ENCODE measurements around the gene SURF1.
A peak's percentile ranks its signal among the peaks of the same experiment; 100 is the strongest.
"Not testable (repeated sequence)": the region's sequence is repeated elsewhere in the genome, so short reads cannot be mapped to it uniquely, and the experiment has no call there.

The SURF1 gene

DNA sequence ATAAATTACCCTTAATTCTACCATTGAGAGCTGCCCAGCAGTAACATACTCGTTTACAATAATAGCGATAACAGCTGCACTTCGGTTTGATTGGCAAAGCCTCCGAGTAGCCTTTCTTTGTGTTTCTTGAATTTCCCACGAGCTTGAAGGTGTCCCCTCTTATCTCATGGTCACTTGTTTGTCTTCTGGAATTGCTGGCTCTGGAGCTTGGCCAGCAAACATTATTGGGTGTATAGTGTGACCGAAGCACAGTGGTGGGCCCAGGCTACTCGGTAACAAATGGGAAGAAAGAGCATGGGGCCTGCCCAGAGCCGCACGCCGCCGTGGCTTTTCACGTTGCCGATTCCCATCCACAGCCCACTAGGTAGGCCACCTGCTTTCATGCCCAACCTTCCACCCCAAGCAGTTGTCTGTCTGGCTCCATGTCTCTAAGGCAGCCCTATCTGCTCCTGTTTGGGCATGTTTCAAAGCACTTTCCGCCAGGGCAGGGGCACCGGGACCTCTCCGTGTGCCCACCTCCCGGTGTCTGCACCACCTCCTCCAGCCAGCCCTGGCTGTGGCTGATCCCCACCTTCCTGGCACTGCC, 28.5 kb upstream of the SURF1 start:
- no peak for DNase-seq (ENCODE audit: low read depth, low spot score)

DNA sequence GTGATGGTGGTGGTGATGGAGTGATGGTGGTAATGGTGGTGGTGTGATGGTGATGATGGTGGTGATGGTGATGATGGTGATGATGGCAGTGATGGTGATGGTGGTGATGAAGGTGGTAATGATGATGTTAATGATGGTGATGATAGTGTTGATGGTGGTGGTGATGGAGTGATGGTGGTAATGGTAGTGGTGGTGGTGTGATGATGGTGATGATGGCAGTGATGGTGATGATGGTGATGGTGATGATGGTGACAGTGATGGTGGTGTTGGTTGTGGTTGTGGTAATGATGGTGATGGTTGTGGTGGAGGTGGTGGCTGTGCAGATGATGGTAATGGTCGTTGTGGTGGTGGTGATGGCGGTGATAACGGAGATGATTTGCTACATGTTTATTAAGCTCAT, 27.2 kb upstream of the SURF1 start:
- DNase-seq (ENCODE audit: low read depth, low spot score), result no peak

DNA sequence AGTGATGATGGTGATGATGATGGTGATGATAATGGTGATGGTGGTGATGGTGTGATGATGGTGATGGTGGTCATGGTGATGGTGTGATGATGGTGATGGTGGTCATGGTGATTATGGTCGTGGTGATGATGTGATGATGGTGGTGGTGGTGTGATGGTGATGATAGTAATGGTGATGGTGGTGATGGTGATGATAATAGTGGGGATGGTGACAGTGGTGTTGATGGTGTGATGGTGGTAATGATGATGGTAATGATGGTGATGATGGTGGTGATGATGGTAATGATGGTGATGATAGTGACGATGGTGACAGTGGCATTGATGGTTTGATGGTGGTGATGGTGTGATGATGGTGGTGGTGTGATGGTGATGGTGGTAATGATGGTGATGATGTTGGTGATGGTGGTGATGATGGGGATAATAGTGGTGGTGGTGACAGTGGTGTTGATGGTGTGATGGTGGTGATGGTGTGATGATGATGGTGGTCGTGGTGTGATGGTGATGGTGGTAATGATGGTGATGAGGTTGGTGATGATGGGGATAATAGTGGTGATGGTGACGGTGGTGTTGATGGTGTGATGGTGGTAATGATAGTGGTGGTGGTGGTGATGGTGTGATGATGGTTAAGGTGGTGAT, 26.3 kb upstream of the SURF1 start:
- no peak for DNase-seq (ENCODE audit: low read depth, low spot score)

DNA sequence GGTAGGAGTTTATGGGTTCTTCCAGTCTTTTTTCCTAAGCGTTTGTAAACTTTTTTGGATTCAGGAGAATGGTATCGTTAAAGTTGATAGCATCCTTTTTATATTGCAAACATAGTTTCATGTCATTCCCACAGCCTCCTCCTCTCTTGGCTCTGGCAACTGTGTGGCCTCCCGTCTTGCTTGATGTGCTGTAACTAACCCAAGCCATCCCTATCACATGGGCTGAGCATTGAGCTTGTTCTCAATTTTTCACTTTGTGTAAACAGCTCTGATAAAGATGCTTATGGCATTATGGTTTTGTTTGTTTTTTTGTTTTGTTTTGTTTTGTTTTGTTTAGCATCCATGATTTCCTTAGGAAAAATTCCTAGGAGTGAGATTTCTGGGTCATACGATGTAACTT, 24.4 kb upstream of the SURF1 start:
- no peak for DNase-seq (ENCODE audit: low read depth, low spot score)

DNA sequence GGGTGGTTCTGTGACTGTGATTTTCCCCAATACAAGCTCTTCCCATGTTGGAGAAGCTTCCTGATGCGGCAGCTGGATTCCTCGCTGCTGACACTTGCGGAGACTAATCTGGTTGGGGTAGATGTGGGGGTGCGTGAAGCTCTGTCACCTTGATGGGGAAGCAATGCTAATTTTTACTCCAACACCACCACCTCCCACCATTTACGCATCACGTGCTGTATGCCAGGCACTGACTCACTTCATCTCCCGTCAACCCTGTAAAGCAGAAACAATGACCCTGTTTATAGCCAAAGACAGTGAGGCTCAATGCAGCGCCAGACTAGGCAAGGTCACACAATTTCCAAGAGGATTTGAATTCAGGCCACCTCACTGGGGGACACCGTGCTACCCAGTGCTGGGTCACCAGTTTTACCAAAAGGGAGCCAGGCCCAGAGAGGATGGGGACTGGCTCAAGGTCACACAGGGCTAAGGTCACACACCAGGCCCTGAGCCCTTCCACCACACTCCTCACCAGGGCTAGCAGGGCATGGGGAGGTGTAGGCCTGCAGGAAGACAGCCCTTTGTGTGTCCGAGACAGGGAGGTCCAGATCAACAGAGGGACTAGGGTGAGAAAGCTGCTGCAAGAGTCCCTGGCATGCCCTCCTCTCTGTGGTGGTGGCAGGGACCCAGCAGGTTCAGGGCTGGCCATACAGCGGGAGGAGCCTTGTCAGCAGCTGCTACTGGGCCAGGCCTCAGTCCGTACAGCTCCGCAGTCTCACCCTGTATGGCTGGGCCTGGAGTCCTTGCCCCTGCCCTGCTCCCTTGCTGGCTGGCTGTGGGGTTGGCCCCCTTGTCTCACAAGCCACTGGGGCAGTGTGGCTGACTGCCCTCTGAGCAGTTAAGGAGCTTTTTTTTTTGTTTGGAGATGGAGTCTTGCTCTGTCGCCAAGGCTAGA, 23.1 kb upstream of the SURF1 start:
- no peak for DNase-seq (ENCODE audit: low read depth, low spot score)

DNA sequence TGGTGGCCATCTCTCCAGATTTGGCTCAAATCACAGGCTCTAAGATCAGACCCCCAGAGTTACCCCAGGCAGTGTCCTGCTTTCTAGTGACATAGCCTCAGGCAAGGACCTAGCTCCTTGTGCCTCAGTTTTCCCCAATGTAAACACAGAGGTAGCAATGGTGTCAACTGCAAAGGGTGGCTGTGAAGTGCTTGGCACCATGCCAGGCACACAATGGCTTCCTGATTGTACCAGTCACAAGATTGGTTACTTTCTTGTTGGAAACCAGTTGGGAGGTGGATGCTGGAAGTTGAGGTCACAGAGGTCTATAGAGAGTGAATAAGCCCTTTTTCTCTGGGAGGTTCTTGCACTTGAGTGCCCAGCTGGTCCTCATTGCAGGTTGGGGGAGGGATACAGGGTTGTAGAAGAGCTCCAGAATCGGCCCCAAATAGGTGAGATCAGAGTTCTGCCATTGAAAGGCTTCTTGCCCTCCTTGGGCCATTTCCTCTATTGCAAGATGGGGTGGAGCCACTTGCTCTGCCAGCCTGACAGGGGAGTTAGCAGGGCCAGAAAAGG, 22.2 kb upstream of the SURF1 start:
- DNase-seq (ENCODE audit: low read depth, low spot score), result no peak

DNA sequence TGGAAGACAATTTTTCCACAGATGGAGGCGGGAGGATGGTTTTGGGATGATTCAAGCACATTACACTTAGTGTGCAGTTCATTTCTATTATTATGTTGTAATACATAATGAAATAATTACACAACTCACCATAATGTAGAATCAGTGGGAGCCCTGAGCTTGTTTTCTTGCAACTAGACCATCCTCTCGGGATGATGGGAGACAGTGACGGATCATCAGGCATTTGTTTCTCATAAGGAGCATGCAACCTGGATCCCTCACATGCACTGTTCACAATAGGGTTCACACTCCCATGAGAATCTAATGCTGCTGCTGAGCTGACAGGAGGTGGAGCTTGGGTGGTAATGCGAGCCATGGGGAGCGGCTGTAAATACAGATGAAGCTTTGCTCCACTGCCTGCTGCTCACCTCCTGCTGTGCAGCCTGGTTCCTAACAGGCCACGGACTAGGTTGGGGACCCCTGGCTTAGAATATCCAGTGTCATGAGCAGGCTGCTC, 21.5 kb upstream of the SURF1 start:
- peak; percentile 39 for DNase-seq (ENCODE audit: low read depth, low spot score)

DNA sequence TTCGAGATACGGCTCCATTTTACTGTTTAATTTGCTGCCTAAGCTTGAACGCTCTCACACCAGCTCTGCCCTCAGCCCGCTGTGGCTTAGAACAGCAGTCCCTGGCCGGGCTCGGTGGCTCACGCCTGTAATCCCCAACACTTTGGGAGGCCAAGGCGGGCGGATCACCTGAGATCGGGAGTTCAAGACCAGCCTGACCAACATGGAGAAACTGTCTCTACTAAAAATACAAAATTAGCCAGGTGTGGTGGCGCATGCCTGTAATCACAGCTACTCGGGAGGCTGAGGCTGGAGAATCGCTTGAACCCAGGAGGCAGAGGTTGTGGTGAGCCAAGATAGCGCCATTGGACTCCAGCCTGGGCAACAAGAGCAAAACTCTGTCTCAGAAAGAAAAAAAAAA, 21.0 kb upstream of the SURF1 start:
- not testable (repeated sequence) for DNase-seq (ENCODE audit: low read depth, low spot score)

DNA sequence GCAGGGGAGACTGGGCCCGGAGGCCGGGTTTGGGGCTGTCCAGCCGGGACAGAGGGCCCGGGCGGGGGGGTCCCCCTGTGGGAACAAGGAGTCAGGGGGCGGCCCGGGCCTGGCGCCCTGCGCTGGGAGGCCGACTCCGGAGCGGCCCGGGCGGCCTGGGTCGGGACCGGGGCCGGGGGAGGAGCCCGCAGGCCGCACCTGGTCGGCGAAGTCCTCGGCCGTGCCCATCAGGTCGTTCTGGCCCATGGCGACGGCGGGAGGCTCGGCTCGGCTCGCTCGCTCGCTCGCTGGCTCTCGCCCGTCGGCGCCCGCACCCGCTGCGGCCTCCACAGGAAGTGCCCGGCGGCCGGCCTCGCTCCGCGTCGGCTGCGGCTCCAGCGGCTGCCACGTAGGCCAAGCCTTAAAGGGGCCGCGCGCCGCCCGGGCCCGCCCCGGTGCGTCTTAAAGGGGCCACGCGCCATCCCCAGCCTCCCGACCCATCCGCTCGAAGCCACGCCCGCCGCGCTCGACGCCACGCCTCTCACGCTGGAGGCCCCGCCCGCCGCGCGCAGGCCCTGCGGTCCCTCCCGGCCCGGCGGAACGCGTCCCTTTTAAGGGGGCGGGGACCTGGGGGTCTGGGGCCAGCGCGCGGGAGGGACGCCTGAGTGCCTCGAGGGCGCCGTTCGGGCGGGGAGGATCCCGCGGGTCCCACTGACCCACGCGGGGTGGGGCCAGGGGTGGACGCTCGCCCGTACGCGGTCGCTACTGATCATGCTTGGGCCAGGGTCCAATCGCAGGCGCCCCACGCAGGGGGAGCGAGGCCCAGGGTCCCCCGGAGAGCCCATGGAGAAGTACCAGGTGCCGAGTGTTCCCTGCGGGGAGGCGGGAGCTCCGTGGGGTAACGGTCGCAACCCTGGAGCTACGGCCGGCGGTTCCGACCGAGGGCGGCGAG, 19.7 kb upstream of the SURF1 start, which contains the start of the genes STKLD1 and SURF4:
Gene STKLD1 (plus strand): TSS at position 643 of the 931 bp plus-strand sequence. CDS start 108 bp downstream, at position 751.
Gene SURF4 (minus strand): TSS at position 337 of the 931 bp plus-strand sequence. CDS start 91 bp downstream, at position 246.
- DNase-seq (ENCODE audit: low read depth, low spot score), result peak; percentile 80

DNA sequence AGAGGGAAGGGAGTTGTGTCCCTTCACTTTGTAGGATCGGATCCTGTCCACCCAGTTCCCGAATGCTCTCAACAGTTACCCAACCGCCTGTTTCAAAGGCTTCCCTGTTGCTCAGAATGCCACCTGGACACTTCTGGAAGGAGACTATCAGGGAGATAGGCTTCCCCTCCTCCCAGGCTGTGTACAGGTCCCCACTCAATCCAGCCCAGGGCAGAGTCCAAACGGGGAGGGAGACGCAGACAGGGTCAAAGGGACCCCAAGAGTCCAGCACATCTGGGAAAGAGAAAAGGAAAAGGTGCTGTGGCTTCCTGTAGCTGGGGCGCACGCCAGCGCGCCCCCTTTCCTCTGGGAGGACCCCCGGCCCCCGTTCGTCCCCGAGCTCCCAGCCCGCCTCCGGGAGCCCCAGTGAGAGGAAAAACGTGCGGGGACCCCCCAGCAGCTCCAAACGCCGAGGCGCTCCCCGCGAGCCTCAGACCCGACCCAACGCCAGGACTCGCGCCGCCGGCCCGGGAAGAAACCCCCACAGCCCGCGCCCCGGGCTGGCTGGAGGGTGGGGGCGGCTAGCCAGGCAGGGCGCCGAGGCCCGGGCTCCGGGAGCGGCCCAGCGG, 18.9 kb upstream of the SURF1 start:
- no peak for DNase-seq (ENCODE audit: low read depth, low spot score)

DNA sequence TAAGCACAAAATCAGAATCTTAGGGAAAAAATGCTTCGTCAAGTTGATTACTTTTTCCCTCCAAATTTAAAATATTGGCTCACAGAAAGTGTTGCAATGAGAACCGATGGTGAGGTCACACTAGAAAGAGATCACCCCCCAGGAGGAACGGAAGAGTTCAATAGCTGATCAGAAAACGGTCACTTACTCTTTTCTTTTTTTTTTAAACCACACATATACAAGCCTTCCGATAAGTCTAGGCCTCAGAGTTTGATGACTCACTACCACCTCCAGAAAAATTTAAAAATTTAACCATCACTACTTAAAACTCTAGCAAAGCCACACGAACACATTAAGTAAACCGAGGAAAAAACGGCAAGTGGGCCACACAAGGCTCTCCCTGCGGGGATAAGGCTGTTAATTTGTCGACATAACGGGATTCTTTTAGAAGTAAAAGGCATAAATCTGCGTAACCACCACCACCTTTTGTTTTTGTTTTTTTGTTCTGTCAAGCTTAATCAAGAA, 18.4 kb upstream of the SURF1 start:
- no peak for DNase-seq (ENCODE audit: low read depth, low spot score)

DNA sequence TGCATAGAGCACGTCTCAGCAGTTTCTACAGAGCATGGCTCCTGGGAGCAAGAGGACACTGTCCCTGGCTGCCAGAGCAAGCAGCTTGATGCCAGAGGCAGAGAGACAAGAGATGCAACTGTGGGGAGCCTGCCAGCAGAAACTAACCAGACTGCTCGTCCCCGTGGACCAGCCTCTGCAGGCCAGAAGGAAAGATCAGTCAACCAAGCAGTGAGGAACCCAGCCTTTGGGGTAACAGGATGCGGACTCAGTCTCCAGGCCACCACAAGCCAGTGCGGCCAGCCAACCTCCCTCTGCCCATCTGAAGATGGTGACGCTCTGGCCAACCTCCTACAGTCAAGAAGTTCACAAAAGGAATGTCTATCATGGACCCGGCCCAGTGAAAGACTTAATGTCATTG, 15.9 kb upstream of the SURF1 start:
- DNase-seq (ENCODE audit: low read depth, low spot score), result no peak

DNA sequence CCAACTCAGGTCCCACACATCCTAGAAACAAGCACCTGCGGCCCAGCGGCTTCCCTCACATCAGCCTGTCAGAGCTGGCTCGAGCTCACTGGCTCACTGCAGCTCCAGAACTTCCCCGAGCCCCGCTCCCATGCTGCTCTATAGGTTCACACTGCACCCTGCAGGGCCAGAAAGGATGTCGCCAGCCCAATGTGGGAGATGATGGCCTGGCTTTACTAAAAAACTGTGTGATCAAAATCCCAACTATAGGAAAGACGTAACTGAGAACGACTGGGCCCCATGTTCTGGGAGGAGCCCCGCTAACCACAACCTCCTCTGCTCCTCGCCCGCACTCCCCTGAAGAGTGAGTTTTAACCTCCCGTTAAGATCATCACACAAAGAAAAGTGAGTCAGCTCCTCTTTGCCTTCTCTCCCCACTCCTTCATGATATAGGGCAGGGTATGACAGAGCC, 15.0 kb upstream of the SURF1 start:
- no peak for DNase-seq (ENCODE audit: low read depth, low spot score)

DNA sequence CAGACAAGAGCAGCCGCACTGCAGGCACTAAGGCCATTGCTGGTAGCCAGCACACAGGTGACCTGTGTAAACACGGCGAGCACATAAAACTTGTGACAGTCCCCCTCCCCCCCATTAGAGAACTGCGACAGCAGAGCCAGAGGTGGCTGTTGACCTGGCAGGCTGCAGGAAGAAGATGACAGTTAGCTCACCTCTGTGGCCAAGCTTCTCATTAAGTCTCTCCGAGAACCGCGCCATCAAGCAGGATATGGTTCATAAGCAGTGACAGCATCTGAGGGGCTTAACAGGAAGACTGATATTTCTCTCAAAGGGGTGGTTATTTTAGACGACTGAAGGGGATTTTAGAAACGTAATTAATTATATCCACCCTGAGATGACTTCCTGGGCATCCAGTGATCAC, 14.4 kb upstream of the SURF1 start:
- DNase-seq (ENCODE audit: low read depth, low spot score), result no peak

DNA sequence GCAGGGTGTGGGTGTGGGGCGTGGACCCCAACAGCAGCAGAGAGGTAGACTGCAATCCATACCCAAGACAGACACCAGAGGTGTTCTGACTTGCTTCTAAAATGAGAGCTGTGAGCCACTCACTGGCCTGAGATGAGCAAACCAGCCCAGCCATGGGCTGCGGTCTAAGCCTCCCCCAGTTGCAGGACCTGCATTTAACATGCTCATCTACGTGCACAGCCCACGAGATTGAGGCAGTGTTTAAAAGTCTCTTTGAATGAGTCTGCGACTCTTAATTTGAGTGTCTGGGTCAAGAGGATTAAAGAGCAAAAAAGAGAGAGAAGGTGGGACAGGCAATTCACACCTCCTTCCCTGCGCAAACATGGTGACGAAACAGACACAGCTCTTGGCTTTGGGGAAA, 13.6 kb upstream of the SURF1 start:
- no peak for DNase-seq (ENCODE audit: low read depth, low spot score)

DNA sequence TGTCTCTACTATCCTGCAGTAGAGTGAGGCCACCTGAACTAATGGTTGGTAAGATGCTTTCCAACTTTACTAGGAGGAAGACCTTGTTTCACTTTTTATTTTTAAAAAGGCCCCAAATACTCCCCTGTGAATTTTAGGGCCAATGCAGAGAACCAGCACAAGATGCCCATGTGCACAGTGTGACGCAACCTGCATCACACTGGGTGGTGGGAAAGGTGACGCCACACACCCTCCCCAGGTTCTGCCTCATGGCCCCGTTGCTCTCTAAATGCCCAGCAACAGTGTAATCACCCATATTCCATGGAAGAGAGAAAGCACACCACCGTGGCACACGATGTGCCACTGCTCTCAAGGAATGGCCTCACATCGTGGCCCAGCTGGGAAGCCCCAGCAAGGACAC, 13.1 kb upstream of the SURF1 start:
- no peak for DNase-seq (ENCODE audit: low read depth, low spot score)

DNA sequence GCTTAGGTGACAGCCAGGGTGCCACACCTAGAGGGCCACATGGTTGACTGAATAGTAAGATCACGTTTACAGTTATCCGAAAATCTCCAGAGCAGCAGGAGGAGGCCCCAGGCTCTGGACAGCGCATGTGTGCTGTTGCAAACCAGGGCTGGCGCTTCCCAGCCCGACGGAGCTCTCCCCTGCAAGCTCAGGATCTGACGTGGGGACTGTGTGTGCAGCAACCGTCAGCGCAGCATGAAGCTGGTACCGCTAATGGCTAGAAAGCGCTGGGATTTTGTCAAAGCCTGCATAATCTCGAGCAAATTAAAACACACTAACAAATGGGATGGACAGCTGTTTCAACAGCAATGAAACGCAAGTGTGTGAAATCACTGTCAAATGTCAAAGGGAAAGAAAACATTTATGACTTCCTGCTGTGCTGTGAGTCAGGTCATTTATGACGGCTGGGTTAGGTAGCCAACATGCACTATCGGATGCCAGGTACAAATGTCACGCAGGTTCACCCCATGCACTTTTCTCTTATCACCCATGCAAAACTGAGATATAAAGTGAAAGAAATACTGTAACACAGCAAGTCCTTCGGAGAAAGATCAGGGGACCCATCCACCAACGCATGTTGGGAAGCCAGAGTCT, 12.1 kb upstream of the SURF1 start:
- no peak for DNase-seq (ENCODE audit: low read depth, low spot score)

DNA sequence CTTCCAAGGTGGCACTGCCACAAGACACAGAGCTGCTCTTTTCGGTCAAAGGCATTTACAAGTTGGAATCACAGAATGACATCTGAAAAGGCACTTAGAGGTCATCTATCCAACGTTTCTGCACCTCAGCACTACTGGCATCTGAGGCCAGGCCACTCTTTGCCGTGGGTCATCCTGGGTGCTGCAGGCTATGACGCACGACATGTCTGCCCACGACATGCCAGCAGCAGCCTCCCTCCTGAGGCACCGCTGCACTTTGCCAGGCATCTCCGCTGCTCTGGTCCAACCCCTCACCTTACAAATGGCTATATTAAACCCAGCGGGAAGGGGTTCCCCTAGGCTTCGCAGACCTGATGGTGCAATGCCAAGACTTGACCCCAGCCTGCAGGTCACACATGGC, 11.5 kb upstream of the SURF1 start:
- DNase-seq (ENCODE audit: low read depth, low spot score), result no peak

DNA sequence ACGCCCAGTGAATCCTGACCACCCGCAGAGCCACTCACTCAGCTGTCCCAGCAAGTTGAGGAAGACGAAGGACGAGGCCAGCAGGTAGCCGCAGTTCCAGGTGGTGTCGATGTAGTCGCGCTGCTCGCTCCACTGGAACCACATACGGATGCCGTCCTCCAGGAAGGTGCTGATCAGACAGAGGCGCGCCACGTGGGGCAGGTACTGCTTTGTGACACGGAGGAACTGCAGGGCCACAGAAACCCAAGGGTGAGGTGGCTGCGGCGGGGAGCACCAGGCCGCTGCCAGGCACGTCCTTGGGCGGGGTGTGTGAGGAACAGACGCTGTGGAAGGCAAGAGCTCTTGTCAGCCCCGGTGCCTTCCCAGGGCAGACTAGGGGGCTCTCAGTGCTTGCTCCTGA, 10.9 kb upstream of the SURF1 start:
- no peak for DNase-seq (ENCODE audit: low read depth, low spot score)

DNA sequence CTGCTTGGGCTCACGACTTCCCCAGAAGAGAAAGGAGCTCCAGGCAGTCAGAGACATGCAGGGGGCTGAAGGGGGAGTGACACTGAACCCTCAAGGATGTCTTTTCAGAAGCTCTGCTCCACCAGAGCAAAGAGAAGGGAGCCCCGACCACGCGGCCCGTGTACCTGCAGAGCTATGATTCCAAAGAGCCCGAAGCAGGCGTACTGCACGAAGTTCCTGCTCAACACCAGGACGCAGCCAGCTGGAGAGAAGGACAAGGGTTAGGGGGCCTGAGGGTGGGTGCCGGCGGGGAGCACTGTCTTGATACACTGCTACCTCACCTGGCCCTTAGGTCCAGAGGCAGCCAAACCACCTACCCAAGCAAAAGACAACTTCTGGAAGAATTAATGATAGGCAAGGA, 10.1 kb upstream of the SURF1 start:
- no peak for DNase-seq (ENCODE audit: low read depth, low spot score)

Measured in brain pericyte (primary cell).